ENCODE measurements around the gene MKI67.
A peak's percentile ranks its signal among the peaks of the same experiment; 100 is the strongest.

MKI67 gene

DNA sequence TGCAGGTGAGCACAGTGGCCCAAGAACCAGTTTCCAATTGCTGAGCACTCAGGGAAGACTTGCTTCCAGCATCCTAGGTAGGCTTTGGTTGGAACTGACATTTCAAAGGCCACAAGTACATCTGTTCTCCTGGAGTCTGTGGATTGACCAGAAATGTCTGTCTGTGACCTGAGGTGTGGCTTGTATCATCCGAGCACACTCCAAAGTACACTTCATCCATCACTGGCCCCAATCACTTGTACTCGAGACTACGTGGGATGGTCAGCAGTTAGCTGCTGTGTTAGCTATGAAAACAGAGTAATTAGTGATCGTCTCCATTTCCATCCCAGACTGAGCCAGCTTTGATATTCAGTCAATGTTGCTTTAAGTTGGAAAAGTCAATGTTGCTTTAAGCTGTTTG is 45.0 kb downstream of the MKI67 start:
- no peak for DNase-seq

DNA sequence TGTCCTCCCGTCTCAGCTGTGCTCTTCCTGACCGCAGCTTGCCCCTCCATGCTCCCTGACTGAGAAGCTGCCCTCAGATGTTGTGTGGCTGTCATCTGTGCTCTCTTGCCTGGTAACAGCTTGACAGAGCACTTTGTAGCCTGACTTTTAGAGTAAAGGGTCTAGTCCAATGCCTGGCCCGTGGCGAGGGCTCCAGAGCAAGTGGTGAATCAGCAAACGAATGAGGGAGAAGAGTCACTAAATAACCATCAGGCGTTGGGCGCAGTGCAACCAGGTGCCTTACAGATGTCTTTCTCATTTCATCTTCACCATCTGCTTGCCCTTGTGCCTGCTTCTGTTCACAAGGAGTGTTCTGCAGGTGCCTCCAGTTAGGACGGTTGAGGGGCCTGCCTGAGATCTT is 45.6 kb downstream of the MKI67 start:
- DNase-seq, result no peak

DNA sequence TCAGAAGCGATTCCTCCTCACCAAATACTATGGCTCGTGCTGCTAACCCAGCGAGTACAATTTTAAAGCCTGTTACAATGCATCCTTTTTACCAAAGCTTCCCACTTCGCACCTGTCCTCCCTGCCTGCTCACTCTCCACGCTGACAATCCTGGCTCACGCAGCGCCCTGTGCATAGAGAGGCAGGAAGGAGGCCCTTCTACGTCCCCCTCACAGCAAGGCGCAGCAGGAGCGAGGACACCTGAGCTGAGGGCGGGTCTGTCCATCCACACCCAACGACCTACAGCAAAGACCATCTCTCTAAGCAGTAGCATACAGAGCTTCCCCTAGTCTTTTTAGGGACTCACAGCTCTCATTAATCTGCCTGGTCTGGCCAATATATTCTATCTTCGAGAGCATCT is 46.0 kb downstream of the MKI67 start:
- no peak for DNase-seq

DNA sequence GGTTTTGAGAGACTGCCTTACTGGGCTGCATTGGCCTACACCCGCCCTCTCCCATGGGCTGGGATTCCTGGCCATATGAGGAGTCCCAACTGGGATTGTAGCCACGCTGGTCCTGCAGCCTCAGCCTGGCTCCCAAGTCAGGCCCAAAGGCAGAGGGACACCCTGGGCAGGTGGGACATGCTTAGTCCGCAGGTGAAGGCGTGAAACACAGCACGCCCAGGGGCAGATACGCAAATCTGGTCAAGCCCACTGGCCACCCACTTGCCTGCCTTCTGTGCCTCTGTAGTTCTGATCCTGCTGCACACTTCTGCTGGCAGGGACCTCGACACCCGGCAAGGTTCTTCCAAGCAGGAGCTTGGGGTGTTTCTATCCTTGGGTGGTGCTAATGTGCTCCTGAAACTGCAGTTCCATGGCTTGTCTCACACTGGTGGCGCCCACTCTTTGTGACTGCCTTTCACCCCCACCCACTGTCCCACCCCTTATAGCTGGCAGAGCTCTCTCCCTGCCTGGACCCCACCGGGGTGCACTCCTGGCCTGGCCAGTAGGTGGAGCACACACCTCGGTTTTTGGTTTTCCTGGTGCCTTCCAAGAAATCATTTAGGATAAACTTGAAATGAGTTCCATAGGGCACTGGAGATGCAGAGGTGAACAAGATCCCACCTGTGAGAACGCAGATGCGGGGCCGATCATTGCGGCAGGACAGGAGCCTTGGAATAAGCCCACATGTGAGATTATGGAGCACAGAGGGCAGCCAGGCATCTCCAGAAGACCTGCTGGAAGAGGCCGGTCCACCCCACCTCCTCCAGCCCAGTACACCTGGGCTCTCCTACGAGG is 47.9 kb downstream of the MKI67 start:
- DNase-seq, result no peak

DNA sequence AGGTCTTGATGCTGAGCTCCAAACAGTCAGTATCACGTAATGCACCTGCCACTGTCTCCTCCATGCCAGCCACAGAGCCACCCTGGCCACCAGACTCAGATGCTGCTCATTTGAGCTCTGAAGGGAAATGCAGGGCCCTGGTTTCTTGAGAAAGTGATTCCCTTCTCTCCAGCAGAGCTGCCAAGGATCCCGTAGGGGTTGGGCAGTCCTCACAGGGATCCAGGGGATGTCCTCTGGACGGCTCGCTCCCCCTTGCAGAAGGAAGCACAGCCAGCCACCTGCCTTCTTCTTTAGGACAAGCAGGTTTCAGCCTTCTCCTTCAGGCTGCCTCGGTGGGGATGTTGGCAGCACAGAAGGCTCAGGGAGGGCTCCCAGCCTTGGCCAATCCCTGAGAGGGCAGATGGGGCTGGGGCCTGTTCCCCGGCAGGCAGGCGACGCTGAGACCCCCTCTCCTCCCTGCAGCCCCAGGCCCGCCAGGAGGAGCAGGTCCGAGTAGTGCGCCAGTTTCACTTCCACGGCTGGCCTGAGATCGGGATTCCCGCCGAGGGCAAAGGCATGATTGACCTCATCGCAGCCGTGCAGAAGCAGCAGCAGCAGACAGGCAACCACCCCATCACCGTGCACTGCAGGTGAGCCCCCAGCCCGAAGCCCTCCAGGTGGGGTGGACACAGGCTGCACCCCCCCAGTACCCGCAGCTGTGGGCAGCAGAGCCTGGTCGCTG is 48.9 kb downstream of the MKI67 start:
- no peak for DNase-seq

DNA sequence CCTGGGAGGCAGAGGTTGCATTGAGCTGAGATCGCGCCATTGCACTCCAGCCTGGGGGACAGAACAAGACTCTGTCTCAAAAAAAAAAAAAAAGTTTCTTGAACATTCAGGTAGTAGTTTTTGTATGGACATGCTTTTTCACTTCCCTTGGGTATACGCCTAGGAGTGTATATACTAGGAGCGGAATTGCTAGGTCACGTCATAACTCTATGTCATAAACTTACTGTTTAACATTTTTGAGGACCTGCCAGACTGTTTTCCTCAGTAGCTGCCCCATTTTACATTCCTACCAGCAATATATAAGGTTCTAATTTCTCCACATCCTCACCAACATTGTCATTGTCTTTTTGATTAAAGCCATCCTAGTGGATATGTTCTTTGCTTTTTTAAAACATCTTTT is 51.6 kb downstream of the MKI67 start:
- no peak for DNase-seq

DNA sequence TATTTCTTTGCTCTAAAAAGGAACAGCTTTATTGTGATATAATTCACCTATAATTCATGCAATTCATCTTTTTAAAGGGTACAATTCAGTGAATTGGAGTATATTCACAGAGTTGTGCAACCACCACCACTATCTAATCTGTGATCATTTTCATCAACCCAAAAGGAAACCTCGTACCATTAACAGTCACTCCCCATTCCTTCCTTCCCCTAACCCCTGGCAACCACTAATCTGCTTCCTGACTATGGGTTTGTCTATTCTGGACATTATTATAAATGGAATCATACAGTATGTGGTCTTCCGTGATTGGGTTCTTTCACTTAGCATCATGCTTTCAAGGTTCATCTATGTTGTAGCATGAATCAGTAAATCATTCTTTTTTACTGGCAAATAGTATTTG is 52.3 kb downstream of the MKI67 start:
- DNase-seq, result no peak

DNA sequence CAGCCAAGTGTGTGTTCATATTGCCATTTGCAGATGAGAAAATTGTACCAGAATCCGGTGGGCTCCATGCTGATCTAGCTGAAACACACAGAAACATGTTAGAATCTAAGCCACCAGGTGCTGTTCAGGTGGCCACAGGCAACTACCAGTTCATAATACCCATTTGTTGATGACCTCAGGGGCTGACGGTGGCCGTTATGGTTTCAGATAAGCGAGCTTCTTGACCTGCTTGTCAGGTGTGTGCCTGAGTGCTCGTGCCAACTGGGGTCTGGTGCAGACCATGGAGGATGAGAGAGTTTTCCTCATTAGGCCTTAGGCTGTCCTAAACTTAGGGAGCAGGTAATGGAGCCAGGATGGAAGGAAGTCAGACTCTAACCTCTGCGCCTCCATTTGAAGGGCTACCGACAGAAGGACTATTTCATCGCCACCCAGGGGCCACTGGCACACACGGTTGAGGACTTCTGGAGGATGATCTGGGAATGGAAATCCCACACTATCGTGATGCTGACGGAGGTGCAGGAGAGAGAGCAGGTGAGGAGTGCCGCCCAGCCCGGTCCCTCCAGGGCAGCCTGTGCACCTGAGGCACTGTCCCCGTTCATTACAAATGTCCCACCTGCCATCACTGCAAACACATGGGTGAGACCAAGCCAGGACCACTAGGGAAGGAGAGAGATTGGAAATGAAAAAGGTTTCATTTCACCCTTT is 53.1 kb downstream of the MKI67 start:
- DNase-seq, result no peak

DNA sequence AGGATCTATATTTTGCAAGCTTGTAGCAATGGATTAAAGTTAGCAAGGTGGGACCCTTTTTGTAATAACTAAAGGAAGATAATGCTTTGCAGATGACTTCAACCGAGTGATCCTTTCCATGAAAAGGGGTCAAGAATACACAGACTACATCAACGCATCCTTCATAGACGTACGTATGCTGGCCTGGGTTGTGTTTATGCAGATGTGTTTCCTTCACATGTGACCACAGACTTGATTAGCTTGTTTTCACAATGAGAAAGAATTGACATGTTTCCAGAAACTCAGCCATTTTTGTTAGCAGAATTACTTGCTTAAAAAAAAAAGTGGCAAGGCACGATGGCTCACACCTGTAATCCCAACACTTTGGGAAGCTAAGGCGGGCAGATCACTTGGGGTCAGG is 54.2 kb downstream of the MKI67 start:
- no peak for DNase-seq

DNA sequence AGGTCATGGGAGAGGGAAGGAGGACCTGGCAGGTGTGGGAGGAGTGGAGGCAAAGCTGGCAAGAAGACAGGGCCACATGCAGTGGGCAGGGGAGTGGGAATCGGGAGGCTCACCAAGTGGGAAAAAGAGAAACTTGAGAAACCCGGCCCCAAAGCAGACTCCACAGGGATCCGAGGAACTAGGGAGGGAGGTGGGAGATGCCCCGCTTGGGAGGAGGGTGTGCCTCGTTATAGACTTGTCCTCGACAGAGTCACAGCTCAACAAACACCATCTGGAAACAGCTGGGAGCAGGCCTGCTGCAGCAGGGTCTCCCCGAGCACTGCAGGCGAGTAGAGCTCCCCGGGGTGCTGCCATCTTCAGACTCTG is 54.8 kb downstream of the MKI67 start:
- DNase-seq, result no peak

DNA sequence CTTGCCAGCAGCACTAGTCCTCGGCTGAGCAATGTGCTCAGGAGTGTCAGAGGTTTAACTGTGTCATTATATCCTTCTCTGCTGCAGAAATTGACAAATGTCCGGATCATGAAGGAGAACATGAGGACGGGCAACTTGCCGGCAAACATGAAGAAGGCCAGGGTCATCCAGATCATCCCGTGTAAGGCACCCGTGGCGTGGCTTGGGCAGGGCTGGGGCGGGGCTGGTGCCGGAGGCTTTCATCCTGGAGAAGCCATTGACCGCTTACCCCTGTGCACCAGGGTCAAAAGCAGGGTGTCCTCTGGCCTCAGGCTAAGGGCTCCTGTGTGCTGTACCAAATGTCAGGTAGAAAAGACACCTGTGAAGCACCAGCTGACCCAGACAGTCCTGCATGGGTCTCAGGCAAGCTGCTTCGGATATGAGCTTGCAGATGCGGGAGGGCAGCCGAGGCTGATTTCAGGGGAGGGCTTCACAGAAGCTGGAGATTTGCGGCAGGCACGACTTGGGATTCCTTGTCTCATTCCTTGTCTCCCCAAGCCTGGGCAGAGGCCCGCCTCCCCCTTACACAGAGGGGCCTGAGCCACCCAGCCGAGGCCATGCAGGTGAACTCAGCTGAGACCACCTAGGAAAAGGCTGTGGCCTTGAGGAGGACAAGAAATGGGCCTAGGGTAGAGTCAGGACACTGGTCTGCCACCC is 55.4 kb downstream of the MKI67 start:
- DNase-seq, result no peak

DNA sequence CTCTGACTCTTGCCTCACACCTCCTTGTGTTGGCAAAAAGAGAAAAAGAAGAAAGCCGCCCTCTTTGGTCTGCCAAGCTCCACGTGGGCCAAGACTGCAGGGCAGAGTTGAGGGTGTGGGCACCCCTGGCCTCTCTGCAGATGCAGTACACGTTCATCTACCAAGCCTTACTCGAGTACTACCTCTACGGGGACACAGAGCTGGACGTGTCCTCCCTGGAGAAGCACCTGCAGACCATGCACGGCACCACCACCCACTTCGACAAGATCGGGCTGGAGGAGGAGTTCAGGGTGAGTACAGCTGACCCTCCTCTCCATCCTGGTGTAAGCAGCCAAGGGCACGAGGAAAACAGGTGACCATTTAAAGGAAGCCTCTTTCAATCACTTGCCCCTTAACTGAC is 56.1 kb downstream of the MKI67 start:
- DNase-seq, result no peak

DNA sequence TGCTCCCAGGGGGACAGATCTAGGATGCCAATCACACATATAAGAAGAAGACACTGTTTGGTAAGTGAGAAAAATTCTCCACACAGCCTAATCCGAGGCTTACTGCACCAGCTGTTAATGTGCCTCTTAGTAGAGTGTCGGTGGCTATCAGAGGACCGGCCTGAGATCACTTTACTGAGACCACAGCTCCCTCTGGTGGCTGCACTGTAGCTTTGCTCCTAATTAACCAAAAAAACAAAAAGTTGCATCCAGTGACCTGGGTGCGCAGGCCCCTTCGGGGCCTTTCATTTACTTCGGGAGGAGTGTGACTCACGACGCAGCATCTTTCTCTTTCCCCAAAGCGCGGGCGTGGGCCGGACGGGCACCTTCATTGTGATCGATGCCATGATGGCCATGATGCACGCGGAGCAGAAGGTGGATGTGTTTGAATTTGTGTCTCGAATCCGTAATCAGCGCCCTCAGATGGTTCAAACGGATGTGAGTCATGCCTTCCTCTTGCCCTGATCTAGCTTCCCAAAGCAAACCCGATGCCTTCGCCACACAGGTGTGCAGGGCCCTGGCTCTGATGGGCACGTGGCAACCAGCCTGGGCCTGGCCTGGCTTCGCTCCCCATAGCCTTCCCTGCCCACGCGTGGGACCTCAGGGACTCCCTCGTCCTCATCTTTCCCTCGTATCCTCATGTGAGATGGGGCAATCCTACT is 56.7 kb downstream of the MKI67 start:
- DNase-seq, result peak; percentile 32

DNA sequence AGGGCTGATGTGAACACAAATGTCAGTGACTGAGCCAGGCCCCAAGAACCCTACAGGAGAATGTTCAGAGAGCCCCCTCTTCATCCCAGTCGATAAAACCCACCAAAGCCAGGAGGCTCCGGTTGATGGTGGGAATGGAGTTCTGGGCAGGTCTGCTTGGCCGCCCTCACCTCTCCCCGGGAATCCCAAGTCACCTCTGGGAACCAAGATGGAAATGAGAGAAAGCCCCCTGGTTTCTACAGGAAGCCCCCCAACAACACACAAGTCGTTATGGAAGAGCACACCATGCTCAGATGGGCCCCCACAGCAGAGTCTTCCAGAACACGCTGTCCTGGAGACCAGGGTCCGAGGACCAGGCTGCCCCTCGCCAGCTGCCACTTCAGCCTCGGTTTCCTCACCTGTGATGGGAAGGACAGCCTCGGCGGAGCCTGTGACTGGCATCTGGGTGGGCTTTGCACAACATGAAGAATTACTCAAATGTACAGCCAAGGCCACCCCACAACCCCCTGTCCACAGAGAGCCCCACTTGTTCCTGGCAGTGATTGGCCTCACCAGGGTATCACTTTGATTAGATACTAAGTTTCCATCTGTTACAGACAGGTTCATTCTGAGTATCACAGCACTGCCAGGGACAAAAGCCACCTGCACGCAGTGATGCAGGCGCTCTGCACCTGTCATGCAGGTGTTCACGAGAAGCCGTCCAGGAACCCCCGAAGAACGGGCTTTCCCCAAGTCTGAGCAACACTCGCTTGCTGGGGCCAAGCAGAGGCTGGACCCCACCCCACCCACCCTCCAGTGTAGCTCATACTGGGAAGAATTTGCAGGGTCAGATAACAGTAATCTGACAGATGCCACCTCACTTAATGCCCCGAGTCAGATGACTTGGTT is 57.6 kb downstream of the MKI67 start:
- DNase-seq, result no peak

DNA sequence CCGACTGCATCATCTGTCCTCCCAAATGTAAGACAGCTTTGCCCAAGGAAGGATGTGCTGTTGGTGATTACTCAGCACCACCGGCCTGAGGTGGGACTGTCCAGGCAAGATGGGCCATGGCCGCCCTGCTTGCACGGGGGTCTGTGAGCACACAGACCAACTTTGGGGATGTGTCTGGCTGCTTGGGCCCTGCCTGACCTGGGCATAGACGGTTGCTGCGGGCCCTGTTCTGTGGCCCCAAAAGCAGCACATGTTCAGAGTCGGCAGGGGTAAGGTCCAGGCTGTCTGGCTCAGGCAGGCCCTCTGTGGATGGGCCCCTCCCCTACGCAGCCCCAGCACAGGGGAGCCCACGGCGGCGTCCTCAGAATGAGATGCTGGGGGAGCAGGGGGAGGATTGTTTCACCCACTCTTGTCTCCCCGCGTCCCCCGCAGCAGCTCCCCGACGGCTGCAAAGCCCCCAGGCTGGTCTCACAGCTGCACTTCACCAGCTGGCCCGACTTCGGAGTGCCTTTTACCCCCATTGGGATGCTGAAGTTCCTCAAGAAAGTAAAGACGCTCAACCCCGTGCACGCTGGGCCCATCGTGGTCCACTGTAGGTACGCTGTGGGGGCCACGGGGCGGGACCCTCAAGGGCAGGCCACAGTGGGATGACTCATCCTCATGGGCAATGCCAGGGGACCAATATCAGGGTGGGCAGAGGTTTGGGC is 58.4 kb downstream of the MKI67 start:
- DNase-seq, result no peak

DNA sequence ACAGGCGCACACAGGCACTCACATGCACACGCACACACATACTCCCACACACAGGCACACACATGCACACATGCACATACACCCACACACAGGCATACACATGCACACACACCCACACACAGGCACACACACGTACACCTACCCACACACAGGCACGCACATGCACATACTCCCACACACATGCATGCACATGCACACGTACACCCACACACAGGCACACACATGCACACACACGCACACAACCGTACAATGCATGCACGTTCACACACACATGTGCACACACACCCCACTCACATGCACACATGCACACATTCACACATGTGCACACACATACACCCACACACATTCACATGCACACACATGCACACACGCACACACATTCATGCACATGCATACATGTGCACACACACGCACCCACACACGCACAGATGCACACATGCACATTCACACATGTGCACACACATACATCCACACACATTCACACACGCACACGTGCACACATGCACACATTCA is 59.3 kb downstream of the MKI67 start:
- DNase-seq, result no peak

DNA sequence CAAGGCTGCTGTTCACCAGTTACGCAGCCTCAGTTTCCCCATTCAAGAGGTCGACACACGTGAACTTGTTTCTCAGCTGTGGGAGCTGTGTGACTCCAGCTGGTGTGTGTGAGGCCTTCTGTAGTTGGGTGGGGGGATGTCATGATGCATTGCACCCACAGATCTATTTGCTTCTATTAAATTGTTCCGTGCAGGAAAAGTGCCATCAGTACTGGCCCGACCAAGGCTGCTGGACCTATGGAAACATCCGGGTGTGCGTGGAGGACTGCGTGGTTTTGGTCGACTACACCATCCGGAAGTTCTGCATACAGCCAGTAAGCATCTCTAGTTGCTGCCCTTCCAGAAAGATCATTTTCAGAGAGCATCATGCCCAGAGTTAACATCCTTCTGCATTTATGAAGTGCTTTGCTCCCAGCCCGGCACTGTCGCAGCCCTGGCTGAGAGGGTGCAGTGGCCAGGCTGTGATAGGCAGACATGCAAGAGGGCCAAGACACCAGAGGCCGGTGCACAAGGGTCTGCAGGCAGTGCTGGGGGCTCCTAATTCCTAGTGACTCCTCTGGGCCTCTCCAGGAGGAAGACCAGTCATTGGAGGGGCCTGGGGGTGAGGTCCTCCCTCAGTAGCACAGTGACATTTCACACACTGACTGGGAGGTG is 60.2 kb downstream of the MKI67 start:
- no peak for DNase-seq

DNA sequence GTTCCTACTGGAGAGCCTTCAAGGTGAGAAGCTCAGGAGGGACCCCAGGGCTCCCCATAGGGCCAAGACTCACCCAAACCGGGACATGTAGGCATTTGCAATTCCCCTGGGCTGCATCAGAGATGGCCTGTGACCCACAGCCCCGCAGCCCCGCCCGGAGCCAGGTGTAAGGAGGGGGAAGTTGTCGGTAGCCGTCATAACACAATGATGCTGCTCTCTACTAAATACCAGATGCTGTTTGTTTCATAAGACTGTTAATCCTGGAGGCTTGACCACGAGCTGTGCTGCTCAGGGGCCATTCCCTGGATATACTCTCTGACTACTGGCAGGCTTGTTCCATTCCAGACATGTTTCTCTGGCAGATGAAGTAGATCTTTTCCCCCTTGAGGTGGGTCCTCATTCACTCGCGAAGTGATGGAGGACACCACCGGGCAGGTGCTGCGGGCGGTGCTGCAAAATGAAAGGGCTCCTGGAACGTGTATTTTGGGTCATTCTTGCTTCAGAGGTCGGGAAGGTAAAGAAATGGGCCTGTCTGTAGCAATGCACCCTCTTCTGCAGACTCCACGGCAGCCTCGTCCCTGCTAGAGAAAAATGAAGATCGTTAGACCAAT is 61.1 kb downstream of the MKI67 start:
- DNase-seq, result no peak

DNA sequence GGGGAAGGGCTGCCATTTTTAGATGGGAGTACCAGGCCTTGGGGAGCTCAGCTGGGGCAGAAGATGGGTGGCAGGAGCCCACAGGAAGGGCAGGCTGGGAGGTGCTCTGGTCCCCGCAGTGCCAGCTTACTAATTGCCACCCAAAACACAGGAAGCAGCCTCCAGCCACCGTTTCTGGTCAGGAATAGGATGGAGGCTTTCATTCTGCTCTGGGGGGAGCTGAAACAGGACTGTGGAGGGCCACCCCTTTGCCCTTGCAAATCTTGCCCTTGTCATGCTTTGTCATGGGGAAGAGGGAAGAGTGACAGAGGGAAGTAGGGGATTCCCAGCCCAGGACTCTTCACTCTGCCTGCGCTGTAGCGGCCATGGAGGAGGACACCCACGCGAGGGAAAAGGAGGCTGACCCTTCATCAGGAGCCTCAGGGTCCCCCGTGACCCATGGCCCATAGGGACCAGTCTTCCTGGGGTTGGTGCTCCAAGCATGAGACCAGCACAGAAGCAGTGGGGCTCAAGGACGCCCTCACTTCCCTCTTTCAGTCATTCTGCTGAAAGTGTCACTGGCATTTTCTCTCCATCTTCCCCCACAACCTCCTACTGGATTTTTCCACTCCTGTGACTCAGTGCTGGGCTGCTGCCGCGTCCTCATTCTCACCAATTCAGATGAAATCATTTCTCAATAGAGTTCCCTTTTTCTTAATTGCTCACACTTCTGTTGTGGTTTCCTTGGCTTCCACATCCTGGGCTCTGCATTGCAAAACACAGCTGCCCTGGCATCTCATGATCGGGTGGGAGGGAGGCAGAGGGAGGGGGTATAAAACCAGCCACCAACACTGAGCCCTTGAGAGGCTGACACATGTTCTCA is 61.9 kb downstream of the MKI67 start:
- no peak for DNase-seq

Measured in NCI-H748 treated with DMSO at 0.1 percent for 48 hours (cell line).